DOHH2 (cell line): ENCODE results near the gene NT5C1A.

Source experiments
- H3F3A ChIP-seq: fragments of 200-600 bp; sonication (generic), shearing (Covaris generic); 2 replicates; pipeline ENCODE4 v1.6.0; 2016; ENCODE audit warnings: antibody characterized with exemption, mild to moderate bottlenecking; ENCODE audit not compliant: control insufficient read depth, insufficient read depth
- H3K27ac ChIP-seq: fragments of 200-600 bp; sonication (generic); 2 replicates; pipeline ENCODE4 v1.5.1; 2014; ENCODE audit warnings: low read depth, mild to moderate bottlenecking, low read length, moderate library complexity
- H3K27me3 ChIP-seq: fragments of 200-600 bp; sonication (generic); 2 replicates; pipeline ENCODE4 v1.6.1; 2014; ENCODE audit warnings: mild to moderate bottlenecking, low read length, mixed read lengths; ENCODE audit not compliant: control insufficient read depth
- H3K36me3 ChIP-seq: fragments of 200-600 bp; sonication (generic); 2 replicates; pipeline ENCODE4 v1.6.1; 2014; ENCODE audit warnings: mild to moderate bottlenecking, low read length, moderate library complexity, mixed read lengths; ENCODE audit not compliant: control insufficient read depth
- H3K4me1 ChIP-seq: fragments of 200-600 bp; sonication (generic); 2 replicates; pipeline ENCODE4 v1.6.1; 2014; ENCODE audit warnings: mild to moderate bottlenecking, low read length, mixed read lengths; ENCODE audit not compliant: control insufficient read depth
- H3K4me2 ChIP-seq: fragments of 200-600 bp; sonication (generic); 2 replicates; pipeline ENCODE4 v1.6.0; 2014; ENCODE audit warnings: mild to moderate bottlenecking, low read length, moderate library complexity
- H3K4me3 ChIP-seq: fragments of 200-600 bp; sonication (generic); 2 replicates; pipeline ENCODE4 v1.5.1; 2014; ENCODE audit warnings: mild to moderate bottlenecking, low read length, mixed read lengths
- H3K79me2 ChIP-seq: fragments of 200-600 bp; sonication (generic); 2 replicates; pipeline ENCODE4 v1.6.1; 2014; ENCODE audit warnings: mild to moderate bottlenecking, low read length, mixed read lengths; ENCODE audit not compliant: control insufficient read depth
- H3K9me2 ChIP-seq: fragments of 200-600 bp; sonication (generic); replicated peaks from 2 replicates; pipeline ENCODE4 v1.6.1; 2014; ENCODE audit warnings: mild to moderate bottlenecking, low read length, mixed read lengths; ENCODE audit not compliant: control insufficient read depth
- H3K9me3 ChIP-seq: fragments of 200-600 bp; sonication (generic); 2 replicates; pipeline ENCODE4 v1.6.1; 2014; ENCODE audit warnings: antibody characterized with exemption, low read length, mixed read lengths; ENCODE audit not compliant: control insufficient read depth, insufficient read depth
- H4K20me1 ChIP-seq: fragments of 200-600 bp; sonication (generic); 2 replicates; pipeline ENCODE4 v1.6.0; 2014; ENCODE audit warnings: low read depth, mild to moderate bottlenecking, antibody characterized with exemption, low read length, moderate library complexity; ENCODE audit not compliant: control insufficient read depth, insufficient read depth
- EZH2phosphoT487 ChIP-seq: fragments of 200-600 bp; sonication (generic); IDR thresholded peaks from 2 replicates; pipeline ENCODE4 v1.6.1; 2017; ENCODE audit warnings: borderline replicate concordance, mild to moderate bottlenecking, antibody characterized with exemption, low read length, moderate library complexity, mixed read lengths
- TF ChIP-seq, protein P1 (sequence below): fragments of 200-600 bp; sonication (generic); IDR thresholded peaks from one replicate; pipeline ENCODE4 v1.5.1; 2014; ENCODE audit warnings: antibody characterized with exemption, mild to moderate bottlenecking, low read depth, low read length; ENCODE audit not compliant: poor library complexity, severe bottlenecking

Gene NT5C1A

GRCh38 chr1:39650431-39650830 lies 21.5 kb downstream of the NT5C1A start:
- Histone ChIP-seq H3K4me1 (peaks cover 13% of the 10 kb centered on the region), H3K9me3 (no peaks in the 10 kb centered on the region), H3K36me3 (no peaks in the 10 kb centered on the region), H3K4me3 (no peak overlapping the region), H3K27ac (no peak overlapping the region), H3K9me2 (no peaks in the 10 kb centered on the region), H3K4me2 (no peak overlapping the region), H4K20me1 (no peaks in the 10 kb centered on the region), H3K79me2 (no peaks in the 10 kb centered on the region), H3K27me3 (peaks cover 23% of the 10 kb centered on the region), H3F3A (no peaks in the 10 kb centered on the region)
- no peak for TF ChIP-seq EZH2phosphoT487
- TF ChIP-seq, protein P1, sequence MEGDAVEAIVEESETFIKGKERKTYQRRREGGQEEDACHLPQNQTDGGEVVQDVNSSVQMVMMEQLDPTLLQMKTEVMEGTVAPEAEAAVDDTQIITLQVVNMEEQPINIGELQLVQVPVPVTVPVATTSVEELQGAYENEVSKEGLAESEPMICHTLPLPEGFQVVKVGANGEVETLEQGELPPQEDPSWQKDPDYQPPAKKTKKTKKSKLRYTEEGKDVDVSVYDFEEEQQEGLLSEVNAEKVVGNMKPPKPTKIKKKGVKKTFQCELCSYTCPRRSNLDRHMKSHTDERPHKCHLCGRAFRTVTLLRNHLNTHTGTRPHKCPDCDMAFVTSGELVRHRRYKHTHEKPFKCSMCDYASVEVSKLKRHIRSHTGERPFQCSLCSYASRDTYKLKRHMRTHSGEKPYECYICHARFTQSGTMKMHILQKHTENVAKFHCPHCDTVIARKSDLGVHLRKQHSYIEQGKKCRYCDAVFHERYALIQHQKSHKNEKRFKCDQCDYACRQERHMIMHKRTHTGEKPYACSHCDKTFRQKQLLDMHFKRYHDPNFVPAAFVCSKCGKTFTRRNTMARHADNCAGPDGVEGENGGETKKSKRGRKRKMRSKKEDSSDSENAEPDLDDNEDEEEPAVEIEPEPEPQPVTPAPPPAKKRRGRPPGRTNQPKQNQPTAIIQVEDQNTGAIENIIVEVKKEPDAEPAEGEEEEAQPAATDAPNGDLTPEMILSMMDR = no peak

- no peak for TF ChIP-seq EZH2phosphoT487
- TF ChIP-seq, protein P1 = no peak
- no peak overlapping the region for H3K27ac ChIP-seq
- no peaks in the 10 kb centered on the region for H3K9me3 ChIP-seq
- H3K4me3 ChIP-seq = no peak overlapping the region
- H3K27me3 ChIP-seq = peaks cover 21% of the 10 kb centered on the region
- H3K4me2 ChIP-seq = no peak overlapping the region
- no peaks in the 10 kb centered on the region for H4K20me1 ChIP-seq
- no peaks in the 10 kb centered on the region for H3K36me3 ChIP-seq
- H3K4me1 ChIP-seq = peaks cover 13% of the 10 kb centered on the region
- no peaks in the 10 kb centered on the region for H3K79me2 ChIP-seq
- H3F3A ChIP-seq = no peaks in the 10 kb centered on the region
- no peaks in the 10 kb centered on the region for H3K9me2 ChIP-seq
Measured at GRCh38 chr1:39649636-39650185, 22.2 kb downstream of the NT5C1A start.

DNA sequence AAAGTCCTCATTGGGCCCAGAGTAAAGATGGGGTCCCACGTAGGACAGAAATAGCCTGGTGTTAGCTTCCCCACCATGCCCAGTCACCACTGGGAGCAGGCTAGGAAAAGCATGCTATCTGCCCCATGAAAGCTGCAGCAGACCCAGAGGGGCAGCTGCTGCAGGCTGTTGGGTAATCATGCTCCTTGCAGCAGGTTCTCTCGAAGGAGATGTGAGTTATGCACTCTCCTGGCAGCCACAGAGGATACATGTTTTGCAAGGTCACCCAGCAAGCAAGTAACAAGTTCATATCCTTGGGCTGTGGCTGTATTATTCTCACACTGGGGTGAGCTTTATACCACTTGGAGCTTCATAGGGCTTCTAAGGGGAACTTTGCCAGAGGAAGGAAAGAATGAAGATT lies 23.4 kb downstream of the NT5C1A start:
- Histone ChIP-seq H3K4me3 (no peak overlapping the region), H3K9me3 (no peaks in the 10 kb centered on the region), H3K4me1 (peaks cover 13% of the 10 kb centered on the region), H3K36me3 (no peaks in the 10 kb centered on the region), H3F3A (no peaks in the 10 kb centered on the region), H3K27me3 (peaks cover 11% of the 10 kb centered on the region), H3K4me2 (no peak overlapping the region), H3K27ac (no peak overlapping the region), H3K9me2 (no peaks in the 10 kb centered on the region), H4K20me1 (no peaks in the 10 kb centered on the region), H3K79me2 (no peaks in the 10 kb centered on the region)
- TF ChIP-seq, protein P1 = no peak
- TF ChIP-seq EZH2phosphoT487 = no peak
